ENCODE data around the gene HTATSF1.
A peak's percentile ranks its signal among the peaks of the same experiment; 100 is the strongest.

HTATSF1 gene

GRCh38 chrX:136468391-136469103 is 28.8 kb upstream of the HTATSF1 start:
- 0 out of 2 replicates have a peak, but pooled peaks cover 12% of the 10 kb centered on the region for H3K9me3 ChIP-seq
- H3K4me1 ChIP-seq: peaks cover 4% of the 10 kb centered on the region; the same call in 1 of the 2 replicates
- H3K4me3 ChIP-seq: no peak overlapping the region
- no peak overlapping the region for H3K4me2 ChIP-seq
- peaks cover 80% of the 10 kb centered on the region for H3K27me3 ChIP-seq
- no peak for TF ChIP-seq Cebpa-rat (IDR thresholded peaks at IDR 0.05)
- no peaks in the 10 kb centered on the region; the same call in 1 of the 2 replicates for H4K20me1 ChIP-seq
- H3K27ac ChIP-seq: no peak overlapping the region
- H3K36me3 ChIP-seq: no peaks in the 10 kb centered on the region
- no peak overlapping the region for H3K9ac ChIP-seq

GRCh38 chrX:136473663-136474062 is 23.7 kb upstream of the HTATSF1 start:
- no peak for TF ChIP-seq Cebpa-rat (IDR thresholded peaks at IDR 0.05)
- H3K4me2 ChIP-seq: peak overlapping the region; percentile 21; the same call in 1 of the 2 replicates
- no peak overlapping the region for H3K27ac ChIP-seq
- H3K36me3 ChIP-seq: no peaks in the 10 kb centered on the region
- H3K27me3 ChIP-seq: peaks cover 97% of the 10 kb centered on the region
- 0 out of 2 replicates have a peak, but pooled peaks cover 17% of the 10 kb centered on the region for H3K9me3 ChIP-seq
- H3K9ac ChIP-seq: no peak overlapping the region
- H3K4me3 ChIP-seq: no peak overlapping the region
- H4K20me1 ChIP-seq: no peaks in the 10 kb centered on the region
- H3K4me1 ChIP-seq: peaks cover 8% of the 10 kb centered on the region; the same call in 1 of the 2 replicates

GRCh38 chrX:136475236-136475635 is 22.2 kb upstream of the HTATSF1 start:
- Histone ChIP-seq H3K4me2 (no peak overlapping the region), H3K4me3 (no peak overlapping the region), H3K4me1 (peaks cover 8% of the 10 kb centered on the region; the same call in 1 of the 2 replicates), H4K20me1 (no peaks in the 10 kb centered on the region), H3K27me3 (peaks cover 96% of the 10 kb centered on the region), H3K9me3 (0 out of 2 replicates have a peak, but pooled peaks cover 17% of the 10 kb centered on the region), H3K9ac (no peak overlapping the region), H3K36me3 (no peaks in the 10 kb centered on the region), H3K27ac (no peak overlapping the region)
- TF ChIP-seq Cebpa-rat (IDR thresholded peaks at IDR 0.05): no peak

GRCh38 chrX:136476501-136476900 is 20.9 kb upstream of the HTATSF1 start:
- no peak overlapping the region for H3K4me2 ChIP-seq
- no peak overlapping the region for H3K4me3 ChIP-seq
- no peak for TF ChIP-seq Cebpa-rat (IDR thresholded peaks at IDR 0.05)
- H3K36me3 ChIP-seq: no peaks in the 10 kb centered on the region
- no peaks in the 10 kb centered on the region for H4K20me1 ChIP-seq
- 0 out of 2 replicates have a peak, but pooled peaks cover 17% of the 10 kb centered on the region for H3K9me3 ChIP-seq
- no peak overlapping the region for H3K27ac ChIP-seq
- H3K4me1 ChIP-seq: peaks cover 8% of the 10 kb centered on the region; the same call in 1 of the 2 replicates
- peaks cover 96% of the 10 kb centered on the region for H3K27me3 ChIP-seq
- no peak overlapping the region for H3K9ac ChIP-seq

- no peak overlapping the region for H3K9ac ChIP-seq
- H3K4me3 ChIP-seq: no peak overlapping the region
- no peaks in the 10 kb centered on the region for H3K36me3 ChIP-seq
- no peaks in the 10 kb centered on the region for H4K20me1 ChIP-seq
- H3K9me3 ChIP-seq: 0 out of 2 replicates have a peak, but pooled peaks cover 17% of the 10 kb centered on the region
- TF ChIP-seq Cebpa-rat (IDR thresholded peaks at IDR 0.05): no peak
- H3K4me2 ChIP-seq: no peak overlapping the region
- peaks cover 8% of the 10 kb centered on the region; the same call in 1 of the 2 replicates for H3K4me1 ChIP-seq
- H3K27me3 ChIP-seq: peaks cover 95% of the 10 kb centered on the region
- no peak overlapping the region for H3K27ac ChIP-seq
These were observed 20.4 kb upstream of the HTATSF1 start for GRCh38 chrX:136477026-136477425.

- Histone ChIP-seq H3K27me3 (peaks cover 90% of the 10 kb centered on the region), H3K4me3 (no peak overlapping the region), H3K9ac (no peak overlapping the region), H3K27ac (no peak overlapping the region), H4K20me1 (no peaks in the 10 kb centered on the region), H3K4me1 (no peaks in the 10 kb centered on the region), H3K36me3 (no peaks in the 10 kb centered on the region), H3K9me3 (no peaks in the 10 kb centered on the region), H3K4me2 (no peak overlapping the region)
- TF ChIP-seq Cebpa-rat (IDR thresholded peaks at IDR 0.05): no peak
These were observed 17.0 kb upstream of the HTATSF1 start for GRCh38 chrX:136480383-136480782.

- H3K4me1 ChIP-seq: no peaks in the 10 kb centered on the region
- no peak within 1 kb of the TSS for H3K4me2 ChIP-seq
- TF ChIP-seq Cebpa-rat (IDR thresholded peaks at IDR 0.05): no peak
- H3K9ac ChIP-seq: no peak within 1 kb of the TSS
- H3K9me3 ChIP-seq: no peaks in the 10 kb centered on the region
- no peak within 1 kb of the TSS for H3K4me3 ChIP-seq
- H3K36me3 ChIP-seq: no peaks in the 10 kb centered on the region
- H3K27ac ChIP-seq: no peak within 1 kb of the TSS
- peaks cover 91% of the 10 kb centered on the region for H3K27me3 ChIP-seq
- peaks cover under 1% of the 10 kb centered on the region; the same call in 1 of the 2 replicates for H4K20me1 ChIP-seq
These were observed 9.7 kb upstream of the HTATSF1 start, which contains the start of gene BRS3 for GRCh38 chrX:136487647-136488046. Gene BRS3 (plus strand): TSS chrX:136487947. CDS start chrX:136488115, 168 bp downstream.

- Histone ChIP-seq H4K20me1 (peaks cover 6% of the 10 kb centered on the region; the same call in 1 of the 2 replicates), H3K4me2 (no peak overlapping the region), H3K27me3 (peaks cover 90% of the 10 kb centered on the region), H3K4me3 (no peak overlapping the region), H3K9ac (no peak overlapping the region), H3K4me1 (no peaks in the 10 kb centered on the region), H3K36me3 (no peaks in the 10 kb centered on the region), H3K9me3 (no peaks in the 10 kb centered on the region), H3K27ac (no peak overlapping the region)
- TF ChIP-seq Cebpa-rat (IDR thresholded peaks at IDR 0.05): no peak
These were observed 8.7 kb upstream of the HTATSF1 start for GRCh38 chrX:136488706-136489105.

GRCh38 chrX:136491832-136492231 is 5.6 kb upstream of the HTATSF1 start:
- TF ChIP-seq Cebpa-rat (IDR thresholded peaks at IDR 0.05): no peak
- H3K4me1 ChIP-seq: 0 out of 2 replicates have a peak, but pooled peaks cover 4% of the 10 kb centered on the region
- no peak overlapping the region for H3K9ac ChIP-seq
- H3K9me3 ChIP-seq: no peaks in the 10 kb centered on the region
- no peak overlapping the region for H3K4me2 ChIP-seq
- H3K4me3 ChIP-seq: no peak overlapping the region
- H3K36me3 ChIP-seq: no peaks in the 10 kb centered on the region
- H4K20me1 ChIP-seq: peaks cover 6% of the 10 kb centered on the region; the same call in 1 of the 2 replicates
- H3K27me3 ChIP-seq: peaks cover 80% of the 10 kb centered on the region
- no peak overlapping the region for H3K27ac ChIP-seq

GRCh38 chrX:136493011-136493410 is 4.4 kb upstream of the HTATSF1 start:
- 0 out of 2 replicates have a peak, but pooled peaks cover 4% of the 10 kb centered on the region for H3K4me1 ChIP-seq
- no peak overlapping the region for H3K4me2 ChIP-seq
- no peak overlapping the region for H3K9ac ChIP-seq
- peaks cover 6% of the 10 kb centered on the region; the same call in 1 of the 2 replicates for H4K20me1 ChIP-seq
- H3K4me3 ChIP-seq: no peak overlapping the region
- TF ChIP-seq Cebpa-rat (IDR thresholded peaks at IDR 0.05): no peak
- no peak overlapping the region for H3K27ac ChIP-seq
- H3K9me3 ChIP-seq: no peaks in the 10 kb centered on the region
- H3K36me3 ChIP-seq: no peaks in the 10 kb centered on the region
- H3K27me3 ChIP-seq: peaks cover 71% of the 10 kb centered on the region
